ENCODE data around the gene ITIH6.

GRCh38 chrX:54776061-54776460 is 22.0 kb downstream of the ITIH6 start:
- TF ChIP-seq CTCF (conservative IDR thresholded peaks at IDR 0.05; ENCODE audit: low read length) (no peak), EZH2phosphoT487 (IDR thresholded peaks at IDR 0.05; ENCODE audit: borderline replicate concordance, low read depth, low read length) (no peak)

Measured in OCI-LY7 (cell line).